CD14-positive monocyte (primary cell): ENCODE measurements around the gene NPTX1. TPM values are rescaled to one million over a fixed set of nuclear protein-coding genes. Genes with fewer than 3 reads are reported as not detected.

Experiments
- DNase-seq, 3 donors: peaks; one replicate each; pipeline ENCODE4 v3.0.0-alpha.2; 2011 to 2022
- H2AFZ ChIP-seq: 2 replicates; pipeline ENCODE4 v1.6.0; 2012; ENCODE audit warnings: mild to moderate bottlenecking, low read depth, low read length, inconsistent platforms; ENCODE audit not compliant: insufficient read depth, poor library complexity, severe bottlenecking
- H3K27ac ChIP-seq, 2 donors: 1 replicate in 1 of 2; 2 replicates in 1 of 2; pipeline ENCODE4 v1.5.1; 2012 to 2013; ENCODE audit warnings: low read length in 2 of 2, control low read depth in 1 of 2, inconsistent platforms in 1 of 2, low read depth in 1 of 2, mild to moderate bottlenecking in 1 of 2
- H3K27me3 ChIP-seq, 2 donors: one replicate each; pipeline versions ENCODE4 v1.6.0 to v1.6.1; 2011 to 2013; ENCODE audit warnings: low read length in 2 of 2; ENCODE audit not compliant: control insufficient read depth in 2 of 2, insufficient read depth in 2 of 2
- H3K36me3 ChIP-seq, 2 donors: replicated peaks in 1 of 2; 1 replicate in 1 of 2; 2 replicates in 1 of 2; pipeline versions ENCODE4 v1.5.1 to v1.6.1; 2012 to 2013; ENCODE audit warnings: low read length in 2 of 2, control low read depth in 1 of 2, inconsistent platforms in 1 of 2, mild to moderate bottlenecking in 1 of 2; ENCODE audit not compliant: insufficient read depth in 2 of 2, control insufficient read depth in 1 of 2
- H3K4me1 ChIP-seq, 2 donors: 1 replicate in 1 of 2; 2 replicates in 1 of 2; pipeline versions ENCODE4 v1.5.1 to v1.6.1; 2012 to 2013; ENCODE audit warnings: low read length in 2 of 2, control low read depth in 1 of 2, inconsistent platforms in 1 of 2, mild to moderate bottlenecking in 1 of 2, moderate library complexity in 1 of 2; ENCODE audit not compliant: insufficient read depth in 2 of 2, control insufficient read depth in 1 of 2
- H3K4me2 ChIP-seq: replicated peaks from 2 replicates; pipeline ENCODE3; 2012; ENCODE audit warnings: low read length, moderate library complexity, mild to moderate bottlenecking; ENCODE audit not compliant: poor library complexity, severe bottlenecking; ENCODE audit errors: extremely low read depth
- H3K4me3 ChIP-seq, 3 experiments: fragments of 200-600 bp in 1 of 3; sonication (generic) in 1 of 3; replicated peaks in 1 of 3; 1 replicate in 2 of 3; 2 replicates in 1 of 3; pipeline ENCODE4 v1.5.1; 2011 to 2013; ENCODE audit warnings: low read length in 3 of 3, mild to moderate bottlenecking in 3 of 3, control low read depth in 2 of 3, low read depth in 2 of 3, inconsistent platforms in 1 of 3, moderate library complexity in 1 of 3
- H3K79me2 ChIP-seq: 2 replicates; pipeline ENCODE4 v1.6.0; 2012; ENCODE audit warnings: mild to moderate bottlenecking, control low read depth, inconsistent platforms, low read length, moderate library complexity; ENCODE audit not compliant: insufficient read depth
- H3K9ac ChIP-seq: 2 replicates; pipeline ENCODE4 v1.6.0; 2017; ENCODE audit warnings: low read length, mild to moderate bottlenecking; ENCODE audit not compliant: insufficient read depth, poor library complexity, severe bottlenecking
- H3K9me3 ChIP-seq, 2 donors: replicated peaks in 1 of 2; 1 replicate in 1 of 2; 2 replicates in 1 of 2; pipeline versions ENCODE4 v1.5.1 to v1.6.1; 2012 to 2013; ENCODE audit warnings: low read length in 2 of 2, control low read depth in 1 of 2; ENCODE audit not compliant: control insufficient read depth in 1 of 2, insufficient read depth in 1 of 2
- H4K20me1 ChIP-seq: 2 replicates; pipeline ENCODE4 v1.6.0; 2012; ENCODE audit warnings: mild to moderate bottlenecking, low read length, control low read depth, moderate library complexity; ENCODE audit not compliant: insufficient read depth
- H3K27ac Mint-ChIP-seq, 7 donors: one replicate each; pipeline ENCODE4 v1.8.0; 2020; ENCODE audit warnings: mild to moderate bottlenecking in 7 of 7, mixed read lengths in 7 of 7, moderate library complexity in 6 of 7, inconsistent platforms in 2 of 7
- H3K27me3 Mint-ChIP-seq, 3 donors: one replicate each; pipeline ENCODE4 v1.8.0; 2021 to 2022; ENCODE audit warnings: low read depth in 3 of 3, mild to moderate bottlenecking in 3 of 3, mixed read lengths in 3 of 3, moderate library complexity in 3 of 3, inconsistent platforms in 1 of 3
- H3K36me3 Mint-ChIP-seq, 2 donors: one replicate each; pipeline ENCODE4 v1.8.0; 2020; ENCODE audit warnings: mixed read lengths in 2 of 2, inconsistent platforms in 1 of 2, mild to moderate bottlenecking in 1 of 2
- H3K4me1 Mint-ChIP-seq: one replicate; pipeline ENCODE4 v1.8.0; 2020; ENCODE audit warnings: mild to moderate bottlenecking, mixed read lengths
- H3K4me3 Mint-ChIP-seq, 2 donors: one replicate each; pipeline ENCODE4 v1.8.0; 2020; ENCODE audit warnings: mild to moderate bottlenecking in 2 of 2, mixed read lengths in 2 of 2, moderate library complexity in 1 of 2
- H3K9me3 Mint-ChIP-seq, 7 donors: one replicate each; pipeline ENCODE4 v1.8.0; 2020 to 2022; ENCODE audit warnings: mixed read lengths in 7 of 7, mild to moderate bottlenecking in 6 of 7, moderate library complexity in 6 of 7, inconsistent platforms in 2 of 7
- WGBS: methylation state at CpG from one replicate; pipeline ENCODE4 v1.1.5; 2013; ENCODE audit warnings: missing lambda C conversion rate; ENCODE audit not compliant: insufficient coverage; 5-methylcytosine and 5-hydroxymethylcytosine counted together
- intact Hi-C, 2 donors: fragments of 100-400 bp; cut with micrococcal nuclease; formaldehyde crosslinking; loops; one replicate each; pipeline versions ENCODE4 v1.15.0 to v1.15.1; 2023
- polyA plus RNA-seq, 3 donors: library from polyadenylated mRNA; depleted of rRNA in 1 of 3; unstranded in 2 of 3; stranded (reverse) in 1 of 3; fragments of 300-500 nt in 2 of 3; fragments of >200 nt in 1 of 3; fragmentation: Illumina TruSeq in 2 of 3; gene quantifications; 1 replicate in 2 of 3; 2 replicates in 1 of 3; pipeline ENCODE4 v1.2.3, GENCODE V29; 2012 to 2021
- TF ChIP-seq, protein P1 (sequence below): fragments of 200-600 bp; IDR thresholded peaks from one replicate; pipeline ENCODE4 v1.8.0; 2022; ENCODE audit warnings: antibody characterized with exemption, mild to moderate bottlenecking

NPTX1 gene
- polyA plus RNA-seq, 3 donors: not detected

GRCh38 chr17:80503031-80503430, 26.6 kb upstream of the NPTX1 start:
- Mint-ChIP-seq H3K4me3 (no peak overlapping the region), H3K4me1 (no peaks in the 10 kb centered on the region), H3K27ac (no peak overlapping the region), H3K36me3 (no peaks in the 10 kb centered on the region), H3K27me3 (peaks cover 11 to 20% (median 17%) of the 10 kb centered on the region in 3 donors), H3K9me3 (peaks cover 0 to 3% (median 0%) of the 10 kb centered on the region in 7 donors)
- Histone ChIP-seq H3K36me3 (no peaks in the 10 kb centered on the region), H3K4me2 (no peak overlapping the region), H3K4me3 (no peak overlapping the region), H3K79me2 (no peaks in the 10 kb centered on the region), H3K9me3 (no peaks in the 10 kb centered on the region), H3K4me1 (no peaks in the 10 kb centered on the region), H3K27ac (no peak overlapping the region), H3K9ac (no peak overlapping the region), H2AFZ (no peak overlapping the region), H3K27me3 (no peaks in the 10 kb centered on the region), H4K20me1 (no peaks in the 10 kb centered on the region)
- WGBS: 70% methylated on average over 1 of the region's 2 CpGs
- DNase-seq: no peak
- TF ChIP-seq, protein P1, sequence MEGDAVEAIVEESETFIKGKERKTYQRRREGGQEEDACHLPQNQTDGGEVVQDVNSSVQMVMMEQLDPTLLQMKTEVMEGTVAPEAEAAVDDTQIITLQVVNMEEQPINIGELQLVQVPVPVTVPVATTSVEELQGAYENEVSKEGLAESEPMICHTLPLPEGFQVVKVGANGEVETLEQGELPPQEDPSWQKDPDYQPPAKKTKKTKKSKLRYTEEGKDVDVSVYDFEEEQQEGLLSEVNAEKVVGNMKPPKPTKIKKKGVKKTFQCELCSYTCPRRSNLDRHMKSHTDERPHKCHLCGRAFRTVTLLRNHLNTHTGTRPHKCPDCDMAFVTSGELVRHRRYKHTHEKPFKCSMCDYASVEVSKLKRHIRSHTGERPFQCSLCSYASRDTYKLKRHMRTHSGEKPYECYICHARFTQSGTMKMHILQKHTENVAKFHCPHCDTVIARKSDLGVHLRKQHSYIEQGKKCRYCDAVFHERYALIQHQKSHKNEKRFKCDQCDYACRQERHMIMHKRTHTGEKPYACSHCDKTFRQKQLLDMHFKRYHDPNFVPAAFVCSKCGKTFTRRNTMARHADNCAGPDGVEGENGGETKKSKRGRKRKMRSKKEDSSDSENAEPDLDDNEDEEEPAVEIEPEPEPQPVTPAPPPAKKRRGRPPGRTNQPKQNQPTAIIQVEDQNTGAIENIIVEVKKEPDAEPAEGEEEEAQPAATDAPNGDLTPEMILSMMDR: no peak
- intact Hi-C loops: no loop called here

DNA sequence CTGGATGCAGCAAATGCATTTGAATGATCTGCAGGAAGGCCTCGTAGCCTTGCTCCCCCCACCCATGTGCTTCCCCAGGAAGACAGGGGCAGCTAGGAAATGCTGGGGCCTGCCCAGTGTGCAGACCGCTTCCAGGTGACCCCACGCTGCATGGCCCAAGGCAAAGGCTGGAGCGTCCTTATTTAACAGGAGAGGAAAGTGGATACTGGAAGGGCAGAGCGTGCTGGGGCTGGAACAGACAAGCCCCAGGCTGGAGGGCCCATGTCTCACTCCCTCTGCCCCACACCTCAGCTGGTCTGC, 26.1 kb upstream of the NPTX1 start:
- TF ChIP-seq, protein P1: no peak
- no peaks in the 10 kb centered on the region for H3K36me3 Mint-ChIP-seq
- H3K27ac ChIP-seq: no peak overlapping the region
- H3K4me1 ChIP-seq: no peaks in the 10 kb centered on the region
- no peak for DNase-seq
- no peak overlapping the region for H2AFZ ChIP-seq
- no peaks in the 10 kb centered on the region for H3K36me3 ChIP-seq
- H3K9ac ChIP-seq: no peak overlapping the region
- H4K20me1 ChIP-seq: no peaks in the 10 kb centered on the region
- H3K79me2 ChIP-seq: no peaks in the 10 kb centered on the region
- H3K9me3 ChIP-seq: no peaks in the 10 kb centered on the region
- H3K4me1 Mint-ChIP-seq: no peaks in the 10 kb centered on the region
- no peak overlapping the region for H3K27ac Mint-ChIP-seq
- intact Hi-C loops: no loop called here
- WGBS: no CpG with 5 or more reads among the region's 5 CpGs
- no peak overlapping the region for H3K4me3 Mint-ChIP-seq
- H3K4me3 ChIP-seq: no peak overlapping the region
- no peak overlapping the region for H3K4me2 ChIP-seq
- peaks cover 15 to 20% (median 16%) of the 10 kb centered on the region in 3 donors for H3K27me3 Mint-ChIP-seq
- peaks cover 0 to 3% (median 2%) of the 10 kb centered on the region in 7 donors for H3K9me3 Mint-ChIP-seq
- no peaks in the 10 kb centered on the region for H3K27me3 ChIP-seq
